Activated T-cell treated with anti-CD3 and anti-CD28 coated beads for 24 hours (primary cell): ENCODE data around the gene ZNF135.

Source experiments
- DNase-seq: peaks from one replicate; pipeline ENCODE4 v3.0.0-alpha.2; 2020; ENCODE audit warnings: low read depth

The ZNF135 gene

DNA sequence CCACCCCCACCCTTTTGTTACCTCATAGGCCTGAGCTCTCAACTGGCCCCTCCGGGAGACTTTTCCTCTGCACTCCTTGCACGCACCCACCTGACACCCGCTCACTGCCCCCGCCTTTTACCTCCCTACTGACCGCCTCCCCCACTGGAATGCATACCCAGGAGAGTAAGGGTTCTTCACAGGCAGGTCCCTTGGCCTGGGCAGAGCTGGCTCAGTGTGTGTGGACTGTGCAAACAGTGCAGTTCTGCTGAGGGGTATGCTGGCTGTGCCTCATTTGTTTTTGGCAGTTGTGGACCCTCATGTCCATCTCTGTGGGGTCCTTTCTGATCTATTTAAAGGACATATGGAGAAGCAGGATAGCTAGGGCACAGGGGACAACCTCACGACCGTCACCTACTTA is 34.0 kb downstream of the ZNF135 start:
- no peak for DNase-seq

DNA sequence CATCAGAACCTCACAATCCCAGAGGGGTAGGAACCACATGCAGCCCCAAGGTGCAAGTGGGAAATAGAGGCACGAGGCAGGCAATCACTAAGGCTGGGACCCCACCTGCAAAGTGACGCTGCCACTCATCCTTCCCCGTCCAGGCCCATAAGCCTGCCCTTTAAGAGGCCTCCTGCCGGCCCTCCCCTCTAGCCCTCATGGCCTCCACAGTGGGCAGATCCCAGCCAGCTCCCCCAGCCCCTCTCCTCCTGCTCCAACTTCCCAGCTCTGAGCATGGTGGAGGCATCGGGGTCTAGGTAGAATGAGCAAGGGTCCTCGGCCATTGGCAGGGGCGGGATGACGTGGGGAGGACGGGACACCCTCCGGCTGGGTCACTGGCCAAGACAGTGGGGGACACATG is 36.2 kb downstream of the ZNF135 start:
- no peak for DNase-seq

DNA sequence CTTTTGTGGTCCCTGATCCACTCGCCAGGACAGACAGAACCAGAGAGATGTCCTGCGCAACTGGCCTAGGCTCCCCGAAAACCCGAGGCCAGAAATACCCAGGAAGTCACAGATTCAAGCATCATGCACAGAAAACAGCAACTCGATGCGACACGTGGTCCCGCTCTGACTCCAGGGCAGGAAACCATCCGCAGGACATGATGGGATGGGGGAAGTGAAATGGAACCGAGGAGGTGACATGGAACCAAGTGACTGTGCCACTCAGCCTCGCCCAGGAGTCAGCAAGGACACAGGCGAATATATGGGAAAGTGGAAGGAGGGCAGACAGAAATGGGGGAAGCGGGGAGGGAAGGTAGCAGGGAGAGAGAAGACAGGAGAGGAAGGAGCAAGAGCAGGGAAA is 37.8 kb downstream of the ZNF135 start:
- DNase-seq: no peak

DNA sequence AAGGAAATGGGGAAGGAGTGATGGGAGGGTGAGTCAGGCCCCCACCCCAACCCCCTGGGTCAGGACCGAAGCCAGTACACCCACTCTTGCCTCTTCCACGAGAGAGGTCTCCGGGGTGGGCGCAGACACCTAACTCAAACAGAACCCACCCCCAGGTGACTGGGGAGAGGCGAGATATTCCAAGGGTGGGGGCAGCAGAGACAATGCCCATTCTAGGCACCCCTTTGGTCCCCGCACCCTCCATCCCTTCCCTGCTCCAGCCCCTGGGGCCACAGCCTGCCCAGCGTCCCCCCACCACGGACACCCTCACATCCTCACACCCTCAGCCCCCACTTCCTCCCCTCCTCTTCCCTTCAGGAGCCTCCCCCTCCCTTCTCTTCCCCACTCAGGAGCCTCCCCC is 38.3 kb downstream of the ZNF135 start:
- no peak for DNase-seq

DNA sequence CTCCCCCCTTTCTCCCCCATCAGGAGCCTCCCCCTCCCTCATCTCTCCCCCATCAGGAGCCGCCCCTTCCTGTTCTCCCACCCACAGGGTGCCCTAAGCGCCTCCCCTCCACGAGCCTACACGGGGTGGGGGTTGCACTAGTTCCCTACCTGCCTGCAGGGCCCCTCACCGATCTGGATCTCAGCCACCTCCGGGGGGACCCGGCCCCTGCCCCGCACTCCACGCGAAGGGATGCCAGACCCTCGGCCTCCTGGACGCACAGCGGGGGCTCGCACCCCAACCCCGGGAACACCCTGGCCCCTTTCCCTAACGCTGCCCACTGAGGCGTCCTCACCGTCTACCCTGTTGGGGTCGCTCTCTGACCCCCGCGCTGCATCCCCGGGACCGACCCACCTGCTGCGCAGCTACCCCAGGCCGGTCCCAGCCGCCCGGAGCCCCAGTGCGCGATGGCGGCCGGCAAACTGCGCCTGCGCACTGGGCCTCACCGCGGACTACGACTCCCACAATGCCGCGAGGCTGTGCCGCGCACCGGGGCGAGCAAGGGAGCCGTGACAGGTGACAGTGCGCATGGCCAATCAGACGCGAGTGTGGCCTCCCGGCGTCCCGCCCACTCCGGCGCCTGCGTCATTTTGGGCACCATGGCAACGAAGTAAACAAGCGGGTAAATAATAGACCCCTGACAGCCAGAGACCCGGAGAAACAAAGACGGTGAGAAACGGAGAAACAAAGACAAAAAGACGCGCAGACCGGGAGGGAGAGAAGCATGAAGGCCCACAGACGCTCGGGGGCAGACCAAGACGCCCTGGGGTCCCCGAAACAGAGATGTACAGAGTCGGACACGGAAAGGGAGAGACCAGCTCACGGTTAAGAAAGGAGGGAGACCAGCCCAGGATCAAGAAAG is 38.9 kb downstream of the ZNF135 start, which contains the start of gene ZSCAN18:
TSS of gene ZSCAN18 (minus strand) at position 451 of the 901 bp plus-strand sequence. CDS start 7,964 bp downstream, outside the sequence.
- peak; percentile 88 for DNase-seq

DNA sequence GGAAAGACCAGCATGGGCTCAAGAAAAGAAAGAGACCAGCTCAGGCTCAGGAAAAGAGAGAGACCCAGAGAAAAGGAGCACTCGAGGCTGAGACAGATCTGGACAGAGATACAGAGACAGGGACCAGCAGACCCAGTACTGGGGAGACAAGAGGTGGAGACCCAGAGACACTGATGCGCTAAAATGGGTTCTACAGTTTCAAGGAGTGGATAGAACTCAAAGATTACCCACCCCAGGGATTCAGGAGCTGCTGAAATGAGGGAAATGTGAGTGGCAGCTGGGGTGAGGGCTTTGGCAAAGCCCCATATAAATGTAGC is 39.6 kb downstream of the ZNF135 start:
- no peak for DNase-seq

DNA sequence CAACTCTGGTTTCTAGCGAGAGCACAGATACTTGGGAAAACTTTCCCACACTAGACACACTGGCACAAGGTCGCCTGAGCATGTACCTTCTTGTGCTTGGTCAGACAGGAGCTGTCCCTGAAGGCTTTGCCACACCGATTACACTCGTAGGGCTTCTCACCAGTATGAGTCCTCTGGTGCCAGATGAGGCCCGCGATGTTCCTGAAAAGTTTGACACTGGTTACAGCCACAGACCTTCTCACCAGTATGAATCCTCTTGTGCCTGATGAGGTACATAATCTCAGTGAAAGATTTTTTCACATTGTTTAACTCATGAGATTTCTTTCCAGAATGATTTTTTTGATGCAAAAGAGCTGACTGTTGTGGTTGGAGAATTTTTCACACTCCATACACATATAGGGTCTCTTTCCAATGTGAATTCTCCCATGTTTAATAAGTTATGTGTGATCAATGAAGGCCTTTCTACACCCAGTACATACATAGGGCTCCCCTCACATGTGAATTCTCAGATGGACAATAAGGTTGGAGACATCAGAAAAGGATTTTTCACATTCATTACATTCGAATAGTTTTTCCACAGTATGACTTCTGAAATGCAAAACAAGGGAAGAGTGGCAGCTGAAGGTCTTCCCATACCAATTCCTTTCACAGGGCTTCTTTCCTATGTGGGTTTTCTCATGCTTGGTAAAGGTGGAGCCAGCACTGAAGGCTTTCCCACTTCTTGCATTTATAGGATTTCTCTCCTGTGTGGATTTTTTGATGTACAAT is 48.9 kb downstream of the ZNF135 start:
- no peak for DNase-seq

DNA sequence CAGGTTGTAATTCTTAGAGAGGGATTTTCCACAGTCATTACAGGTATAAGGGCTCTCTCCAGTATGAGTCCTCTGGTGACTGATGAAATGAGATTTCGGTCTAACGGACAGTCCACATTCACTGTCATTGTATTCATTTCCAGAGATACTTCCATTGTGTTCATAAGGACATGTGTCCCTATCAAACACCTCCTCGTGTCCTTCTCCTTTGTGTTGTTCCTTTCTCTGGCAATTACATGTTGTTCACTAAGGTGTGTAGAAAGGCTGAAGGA is 49.4 kb downstream of the ZNF135 start:
- no peak for DNase-seq

DNA sequence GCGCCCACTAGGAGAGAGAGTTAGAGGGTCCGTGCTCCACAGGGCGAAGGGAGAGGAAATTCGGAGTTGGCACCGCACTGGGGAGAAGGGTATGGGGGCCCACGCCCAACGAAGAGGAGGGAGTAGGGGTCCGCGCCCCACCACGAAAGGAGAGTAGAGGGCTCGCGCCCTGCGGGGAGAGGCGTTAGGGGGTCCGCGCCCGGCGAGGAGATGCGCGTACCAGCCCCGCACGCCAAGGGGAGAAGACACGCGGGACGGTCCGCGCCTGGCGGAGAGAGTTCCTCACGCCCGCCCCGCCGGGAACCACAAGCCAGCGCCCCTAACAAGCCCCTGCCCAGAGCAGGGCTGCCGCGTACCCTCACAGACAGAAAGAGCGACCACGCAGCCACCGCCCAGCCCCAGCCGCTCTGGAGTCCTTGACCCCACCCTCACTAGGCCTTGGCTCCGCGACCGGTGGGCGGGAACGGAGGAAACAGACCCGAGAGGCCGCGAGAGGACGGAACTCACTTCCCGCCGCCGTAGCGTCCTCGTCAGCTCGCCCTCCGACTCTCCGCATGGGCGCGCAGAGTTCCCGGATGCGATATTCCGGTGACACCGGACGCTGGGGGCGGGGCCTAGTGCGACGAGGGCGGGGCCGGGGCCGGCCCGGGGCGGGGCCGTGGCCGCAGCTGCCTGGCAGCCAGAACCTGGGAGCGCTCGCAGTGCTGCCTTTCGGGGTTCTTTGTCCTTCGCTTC is 58.9 kb downstream of the ZNF135 start:
- no peak for DNase-seq

DNA sequence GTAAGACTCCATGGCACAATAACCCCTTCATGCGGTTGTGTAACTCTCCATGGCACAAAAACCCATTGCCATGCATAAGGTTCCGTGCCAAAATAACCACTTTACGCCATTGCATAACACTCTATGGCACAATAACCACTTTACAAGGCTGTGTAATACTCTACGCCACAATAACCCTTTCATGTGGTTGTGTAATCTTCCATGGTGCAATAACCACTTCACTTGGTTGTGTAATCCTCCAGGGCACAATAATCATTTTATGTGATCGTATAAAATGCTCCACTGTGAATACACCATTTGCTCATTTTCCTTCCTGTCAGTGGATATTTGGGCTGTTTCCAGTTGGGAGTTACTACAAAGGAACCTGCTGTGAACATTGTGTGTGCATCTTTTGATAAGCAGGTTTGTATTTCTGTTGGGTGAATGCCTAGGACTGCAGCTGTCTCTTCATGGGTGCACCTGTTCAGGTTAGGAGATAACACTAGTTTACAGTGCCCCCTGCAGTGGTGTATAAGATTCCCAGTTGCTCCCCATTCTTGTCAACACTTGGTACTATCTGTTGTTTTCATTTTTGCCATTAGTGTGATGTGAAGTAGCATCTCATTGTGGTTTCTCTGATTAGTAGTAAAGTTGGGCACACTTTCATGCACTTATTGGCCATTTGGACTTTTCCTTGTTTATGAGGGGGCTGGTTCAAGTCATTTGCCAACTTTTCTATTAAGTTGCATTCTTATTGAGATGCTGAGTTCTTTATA is 60.1 kb downstream of the ZNF135 start:
- DNase-seq: no peak
